ENCODE results near the gene C6orf89.

C6orf89 gene

GRCh38 chr6:36954262-36954931 lies 68.6 kb downstream of the C6orf89 start, which contains the start of gene PI16:
Gene PI16 (plus strand): TSS chr6:36954738. CDS start chr6:36954761, 23 bp downstream.
- DNase-seq = peak; percentile 33

- DNase-seq = no peak
Observed at GRCh38 chr6:36955136-36955535, 69.4 kb downstream of the C6orf89 start.

GRCh38 chr6:36955671-36956445 lies 70.1 kb downstream of the C6orf89 start:
- no peak for DNase-seq

GRCh38 chr6:36956446-36956820 lies 70.7 kb downstream of the C6orf89 start:
- DNase-seq = no peak

- DNase-seq = no peak
Observed at GRCh38 chr6:36957773-36958271, 72.1 kb downstream of the C6orf89 start.

- no peak for DNase-seq
Observed at GRCh38 chr6:36958775-36959554, 73.2 kb downstream of the C6orf89 start.

GRCh38 chr6:36959555-36960250 lies 74.0 kb downstream of the C6orf89 start:
- DNase-seq = no peak

- DNase-seq = no peak
Observed at GRCh38 chr6:36961441-36962435, 76.0 kb downstream of the C6orf89 start.

GRCh38 chr6:36962874-36963273 lies 77.1 kb downstream of the C6orf89 start:
- DNase-seq = peak; percentile 81

GRCh38 chr6:36963451-36964290 lies 77.9 kb downstream of the C6orf89 start:
- DNase-seq = peak; percentile 38

GRCh38 chr6:36964349-36964748 lies 78.6 kb downstream of the C6orf89 start:
- no peak for DNase-seq

GRCh38 chr6:36964908-36965307 lies 79.2 kb downstream of the C6orf89 start:
- DNase-seq = no peak

- no peak for DNase-seq
Observed at GRCh38 chr6:36967301-36967700, 81.5 kb downstream of the C6orf89 start.

- DNase-seq = no peak
Observed at GRCh38 chr6:36967757-36968156, 82.0 kb downstream of the C6orf89 start.

GRCh38 chr6:36968266-36968977 lies 82.7 kb downstream of the C6orf89 start:
- DNase-seq = no peak

- no peak for DNase-seq
Observed at GRCh38 chr6:36969240-36969691, 83.5 kb downstream of the C6orf89 start.

GRCh38 chr6:36969988-36970891 lies 84.5 kb downstream of the C6orf89 start:
- DNase-seq = no peak

Measured in central memory CD4-positive, alpha-beta T cell (primary cell).